ENCODE results near the gene DCDC1. TPM values are rescaled to one million over a fixed set of nuclear protein-coding genes. Genes with fewer than 3 reads are reported as not detected.

Gene DCDC1
- total RNA-seq, 1 donor from 2014 or later, result 0.21 TPM

- no peak for DNase-seq (ENCODE audit: low read depth)
- Histone ChIP-seq H3K27me3 (ENCODE audit: control insufficient read depth, insufficient read depth, low read length) (no peaks in the 10 kb centered on the region), H3K36me3 (ENCODE audit: control insufficient read depth, insufficient read depth, low read length) (no peaks in the 10 kb centered on the region), H3K4me3 (ENCODE audit: low read depth, low read length) (no peak overlapping the region)
- TF ChIP-seq, protein P1, sequence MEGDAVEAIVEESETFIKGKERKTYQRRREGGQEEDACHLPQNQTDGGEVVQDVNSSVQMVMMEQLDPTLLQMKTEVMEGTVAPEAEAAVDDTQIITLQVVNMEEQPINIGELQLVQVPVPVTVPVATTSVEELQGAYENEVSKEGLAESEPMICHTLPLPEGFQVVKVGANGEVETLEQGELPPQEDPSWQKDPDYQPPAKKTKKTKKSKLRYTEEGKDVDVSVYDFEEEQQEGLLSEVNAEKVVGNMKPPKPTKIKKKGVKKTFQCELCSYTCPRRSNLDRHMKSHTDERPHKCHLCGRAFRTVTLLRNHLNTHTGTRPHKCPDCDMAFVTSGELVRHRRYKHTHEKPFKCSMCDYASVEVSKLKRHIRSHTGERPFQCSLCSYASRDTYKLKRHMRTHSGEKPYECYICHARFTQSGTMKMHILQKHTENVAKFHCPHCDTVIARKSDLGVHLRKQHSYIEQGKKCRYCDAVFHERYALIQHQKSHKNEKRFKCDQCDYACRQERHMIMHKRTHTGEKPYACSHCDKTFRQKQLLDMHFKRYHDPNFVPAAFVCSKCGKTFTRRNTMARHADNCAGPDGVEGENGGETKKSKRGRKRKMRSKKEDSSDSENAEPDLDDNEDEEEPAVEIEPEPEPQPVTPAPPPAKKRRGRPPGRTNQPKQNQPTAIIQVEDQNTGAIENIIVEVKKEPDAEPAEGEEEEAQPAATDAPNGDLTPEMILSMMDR (IDR thresholded peaks at IDR 0.05; ENCODE audit: insufficient read depth, low read length, poor library complexity, severe bottlenecking), result no peak
Observed at GRCh38 chr11:31415435-31415834, 45.9 kb upstream of the DCDC1 start.

GRCh38 chr11:31414338-31414737 is 44.8 kb upstream of the DCDC1 start:
- no peak overlapping the region for H3K4me3 ChIP-seq (ENCODE audit: low read depth, low read length)
- no peaks in the 10 kb centered on the region for H3K36me3 ChIP-seq (ENCODE audit: control insufficient read depth, insufficient read depth, low read length)
- TF ChIP-seq, protein P1 (IDR thresholded peaks at IDR 0.05; ENCODE audit: insufficient read depth, low read length, poor library complexity, severe bottlenecking), result no peak
- H3K27me3 ChIP-seq (ENCODE audit: control insufficient read depth, insufficient read depth, low read length), result no peaks in the 10 kb centered on the region
- no peak for DNase-seq (ENCODE audit: low read depth)

DNA sequence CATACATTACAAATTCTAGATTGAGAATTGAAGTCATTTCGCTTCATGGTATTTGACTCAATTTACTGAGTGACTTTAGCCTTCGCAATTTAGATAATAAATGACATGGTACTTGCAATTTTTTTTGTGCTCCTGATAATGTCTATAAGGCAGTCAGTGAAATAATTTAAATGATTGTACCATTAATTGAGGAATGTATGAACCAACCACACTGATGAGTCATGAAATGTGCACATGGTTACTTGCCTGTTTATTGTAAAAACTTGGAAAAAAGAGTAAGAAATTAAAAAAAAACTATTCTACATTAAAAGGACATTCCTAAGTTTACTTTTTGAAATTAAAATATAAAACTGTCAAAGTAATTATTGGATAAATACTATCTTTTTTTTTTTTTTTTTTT is 43.4 kb upstream of the DCDC1 start:
- no peaks in the 10 kb centered on the region for H3K27me3 ChIP-seq (ENCODE audit: control insufficient read depth, insufficient read depth, low read length)
- no peaks in the 10 kb centered on the region for H3K36me3 ChIP-seq (ENCODE audit: control insufficient read depth, insufficient read depth, low read length)
- no peak for DNase-seq (ENCODE audit: low read depth)
- TF ChIP-seq, protein P1 (IDR thresholded peaks at IDR 0.05; ENCODE audit: insufficient read depth, low read length, poor library complexity, severe bottlenecking), result no peak
- no peak overlapping the region for H3K4me3 ChIP-seq (ENCODE audit: low read depth, low read length)

- Histone ChIP-seq H3K4me3 (ENCODE audit: low read depth, low read length) (no peak overlapping the region), H3K36me3 (ENCODE audit: control insufficient read depth, insufficient read depth, low read length) (no peaks in the 10 kb centered on the region), H3K27me3 (ENCODE audit: control insufficient read depth, insufficient read depth, low read length) (no peaks in the 10 kb centered on the region)
- no peak for DNase-seq (ENCODE audit: low read depth)
- TF ChIP-seq, protein P1 (IDR thresholded peaks at IDR 0.05; ENCODE audit: insufficient read depth, low read length, poor library complexity, severe bottlenecking), result no peak
Observed at GRCh38 chr11:31408201-31408600, 38.7 kb upstream of the DCDC1 start.

DNA sequence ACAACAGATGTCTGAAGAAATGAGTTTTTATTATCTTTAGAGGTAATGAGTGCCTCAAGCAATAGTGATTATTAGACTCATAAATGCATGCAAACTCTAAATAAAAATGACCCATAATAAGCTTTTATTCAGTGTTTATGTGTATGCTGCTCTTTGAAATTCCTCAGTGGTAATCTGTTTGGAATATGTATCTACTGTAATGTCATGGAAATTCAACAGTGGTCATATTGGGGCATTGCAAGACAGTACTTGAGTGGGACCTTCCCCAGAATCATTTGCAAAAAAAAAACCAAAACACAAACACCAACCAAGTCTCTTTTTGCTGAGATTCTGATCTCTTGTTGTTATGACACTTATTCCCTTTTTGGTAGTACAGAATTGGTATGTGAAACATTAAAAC is 35.1 kb upstream of the DCDC1 start:
- no peaks in the 10 kb centered on the region for H3K27me3 ChIP-seq (ENCODE audit: control insufficient read depth, insufficient read depth, low read length)
- TF ChIP-seq, protein P1 (IDR thresholded peaks at IDR 0.05; ENCODE audit: insufficient read depth, low read length, poor library complexity, severe bottlenecking), result no peak
- H3K4me3 ChIP-seq (ENCODE audit: low read depth, low read length), result no peak overlapping the region
- no peak for DNase-seq (ENCODE audit: low read depth)
- no peaks in the 10 kb centered on the region for H3K36me3 ChIP-seq (ENCODE audit: control insufficient read depth, insufficient read depth, low read length)

- no peaks in the 10 kb centered on the region for H3K27me3 ChIP-seq (ENCODE audit: control insufficient read depth, insufficient read depth, low read length)
- no peak overlapping the region for H3K4me3 ChIP-seq (ENCODE audit: low read depth, low read length)
- H3K36me3 ChIP-seq (ENCODE audit: control insufficient read depth, insufficient read depth, low read length), result no peaks in the 10 kb centered on the region
- no peak for DNase-seq (ENCODE audit: low read depth)
- TF ChIP-seq, protein P1 (IDR thresholded peaks at IDR 0.05; ENCODE audit: insufficient read depth, low read length, poor library complexity, severe bottlenecking), result peak; percentile 61
Observed at GRCh38 chr11:31397239-31397834, 27.8 kb upstream of the DCDC1 start.
